H1 (cell line): ENCODE data around the gene ITGA11. TPM values are rescaled to one million over a fixed set of nuclear protein-coding genes. Genes with fewer than 3 reads are reported as not detected.

Experiments used
- CTCF ChIA-PET: fragments of 300-600 bp; sonication (Branson Sonifier 250); formaldehyde crosslinking; loops from one replicate; lab custom pipeline; 2021; ENCODE audit not compliant: partially characterized antibody; lab: Charles Lee
- POLR2A ChIA-PET: fragments of 300-600 bp; sonication (Branson Sonifier 250); formaldehyde crosslinking; loops from one replicate; lab custom pipeline; 2021; ENCODE audit warnings: inconsistent platforms; ENCODE audit not compliant: partially characterized antibody; lab: Charles Lee
- DNase-seq, 2 experiments: peaks; one replicate each; pipeline versions ENCODE4 v3.0.0 to v3.0.0-alpha.2; 2010 to 2022; ENCODE audit warnings: low spot score in 2 of 2, low read depth in 1 of 2, mixed read lengths in 1 of 2
- FAIRE-seq: peaks from 2 replicates; lab custom pipeline; 2011; peaks lifted over from hg19 to GRCh38; lab: Jason Lieb, UNC
- H2AFZ ChIP-seq: 2 replicates; pipeline ENCODE4 v1.8.1; 2012; ENCODE audit warnings: low read length, inconsistent platforms
- H2AK5ac ChIP-seq: 2 replicates; pipeline ENCODE4 v1.6.1; 2013; ENCODE audit warnings: low read depth, low read length
- H2BK120ac ChIP-seq: replicated peaks from 2 replicates; pipeline ENCODE3; 2013; ENCODE audit warnings: low read depth, low read length, inconsistent platforms
- H2BK12ac ChIP-seq: 2 replicates; pipeline ENCODE4 v1.6.1; 2013; ENCODE audit warnings: low read depth, low read length
- H2BK15ac ChIP-seq: 2 replicates; pipeline ENCODE4 v1.6.1; 2013; ENCODE audit warnings: low read length
- H2BK20ac ChIP-seq: 2 replicates; pipeline ENCODE4 v1.6.1; 2013; ENCODE audit warnings: low read length
- H2BK5ac ChIP-seq: 2 replicates; pipeline ENCODE4 v1.6.1; 2013; ENCODE audit warnings: low read depth, low read length
- H3K14ac ChIP-seq: 2 replicates; pipeline ENCODE4 v1.6.1; 2013; ENCODE audit warnings: inconsistent platforms; ENCODE audit not compliant: insufficient read length
- H3K18ac ChIP-seq: 2 replicates; pipeline ENCODE4 v1.6.1; 2013; ENCODE audit warnings: low read length; ENCODE audit errors: extremely low read depth
- H3K23ac ChIP-seq: 2 replicates; pipeline ENCODE4 v1.6.1; 2013; ENCODE audit warnings: inconsistent platforms; ENCODE audit not compliant: insufficient read length
- H3K23me2 ChIP-seq: 2 replicates; pipeline ENCODE4 v1.6.1; 2013; ENCODE audit warnings: low read depth, low read length
- H3K27ac ChIP-seq: 2 replicates; pipeline ENCODE4 v1.6.1; 2011; ENCODE audit warnings: low read depth, low read length, inconsistent platforms
- H3K27me3 ChIP-seq, 4 experiments: replicated peaks in 1 of 4; 1 replicate in 1 of 4; 2 replicates in 3 of 4; pipeline versions ENCODE4 v1.6.1 to v1.8.1; 2011 to 2013; ENCODE audit warnings: low read length in 3 of 4, mild to moderate bottlenecking in 3 of 4, inconsistent platforms in 2 of 4, mixed read lengths in 2 of 4, moderate library complexity in 1 of 4; ENCODE audit not compliant: control insufficient read depth in 3 of 4, insufficient read depth in 3 of 4; ENCODE audit errors: extremely low read depth in 1 of 4
- H3K36me3 ChIP-seq, 4 experiments: 2 replicates each; pipeline versions ENCODE4 v1.6.1 to v1.8.1; 2011 to 2013; ENCODE audit warnings: mild to moderate bottlenecking in 4 of 4, low read length in 3 of 4, moderate library complexity in 2 of 4, control low read depth in 1 of 4, inconsistent platforms in 1 of 4; ENCODE audit not compliant: insufficient read depth in 4 of 4, control insufficient read depth in 2 of 4
- H3K4ac ChIP-seq: replicated peaks from 2 replicates; pipeline ENCODE3; 2013; ENCODE audit warnings: low read length, low read depth, mixed read lengths, inconsistent platforms; ENCODE audit not compliant: insufficient read length
- H3K4me1 ChIP-seq, 4 experiments: replicated peaks in 1 of 4; 1 replicate in 1 of 4; 2 replicates in 3 of 4; pipeline versions ENCODE4 v1.6.1 to v1.8.1; 2011 to 2013; ENCODE audit warnings: low read length in 3 of 4, inconsistent platforms in 2 of 4, mixed read lengths in 1 of 4; ENCODE audit not compliant: insufficient read depth in 4 of 4, control insufficient read depth in 3 of 4
- H3K4me2 ChIP-seq, 2 experiments: 2 replicates each; pipeline versions ENCODE4 v1.6.1 to v1.8.1; 2011 to 2013; ENCODE audit warnings: low read depth in 2 of 2, low read length in 2 of 2, control low read depth in 1 of 2, inconsistent platforms in 1 of 2, mild to moderate bottlenecking in 1 of 2; ENCODE audit not compliant: insufficient read depth in 1 of 2
- H3K4me3 ChIP-seq, 4 experiments: fragments of 200-600, 300-600 bp in 1 of 4; sonication (generic), shearing (Covaris generic), sonication (Bioruptor Twin) in 1 of 4; 2 replicates each; pipeline versions ENCODE4 v1.5.1 to v1.8.1; 2011 to 2016; ENCODE audit warnings: low read length in 4 of 4, low read depth in 3 of 4, control low read depth in 2 of 4, inconsistent platforms in 2 of 4, mild to moderate bottlenecking in 2 of 4, mixed read lengths in 1 of 4, moderate library complexity in 1 of 4; ENCODE audit not compliant: insufficient read depth in 2 of 4; ENCODE audit errors: extremely low read depth in 1 of 4
- H3K56ac ChIP-seq: replicated peaks from 2 replicates; pipeline ENCODE3; 2013; ENCODE audit warnings: low read depth, mild to moderate bottlenecking, mixed read lengths, low read length, inconsistent platforms; ENCODE audit not compliant: insufficient read length
- H3K79me1 ChIP-seq: 2 replicates; pipeline ENCODE4 v1.6.1; 2013; ENCODE audit warnings: low read depth, low read length, control low read depth
- H3K79me2 ChIP-seq, 2 experiments: 2 replicates each; pipeline versions ENCODE4 v1.6.1 to v1.8.1; 2012 to 2013; ENCODE audit warnings: low read length in 2 of 2, mild to moderate bottlenecking in 2 of 2, inconsistent platforms in 1 of 2; ENCODE audit not compliant: insufficient read depth in 2 of 2, control insufficient read depth in 1 of 2
- H3K9ac ChIP-seq, 4 experiments: replicated peaks in 1 of 4; 1 replicate in 1 of 4; 2 replicates in 3 of 4; pipeline versions ENCODE4 v1.6.1 to v1.8.1; 2011 to 2013; ENCODE audit warnings: low read depth in 3 of 4, low read length in 3 of 4, control low read depth in 2 of 4, mild to moderate bottlenecking in 2 of 4, moderate library complexity in 2 of 4, inconsistent platforms in 1 of 4; ENCODE audit errors: extremely low read depth in 1 of 4
- H3K9me3 ChIP-seq, 2 experiments: 2 replicates each; pipeline versions ENCODE4 v1.6.1 to v1.8.1; 2012 to 2013; ENCODE audit warnings: mild to moderate bottlenecking in 2 of 2, moderate library complexity in 2 of 2, control low read depth in 1 of 2, inconsistent platforms in 1 of 2, low read depth in 1 of 2, low read length in 1 of 2, mixed read lengths in 1 of 2; ENCODE audit not compliant: insufficient read depth in 2 of 2
- H4K20me1 ChIP-seq, 2 experiments: replicated peaks in 1 of 2; 2 replicates each; pipeline versions ENCODE3 to v1.8.1; 2011 to 2013; ENCODE audit warnings: inconsistent platforms in 2 of 2, low read length in 2 of 2, mild to moderate bottlenecking in 1 of 2; ENCODE audit not compliant: insufficient read depth in 2 of 2, control insufficient read depth in 1 of 2
- H4K5ac ChIP-seq: 2 replicates; pipeline ENCODE4 v1.6.1; 2013; ENCODE audit warnings: low read length, low read depth, mixed read lengths, inconsistent platforms; ENCODE audit not compliant: insufficient read length
- H4K8ac ChIP-seq: 2 replicates; pipeline ENCODE4 v1.8.0; 2013; ENCODE audit warnings: mild to moderate bottlenecking, moderate library complexity, low read length, inconsistent platforms; ENCODE audit not compliant: insufficient read depth; ENCODE audit errors: extremely low read depth
- H4K91ac ChIP-seq: replicated peaks from 2 replicates; pipeline ENCODE3; 2013; ENCODE audit warnings: low read length, mixed read lengths, inconsistent platforms; ENCODE audit not compliant: insufficient read length
- BCL11A ChIP-seq, 2 experiments: IDR thresholded peaks; one replicate each; pipeline ENCODE4 v1.6.1; 2011; ENCODE audit warnings: low read depth in 2 of 2, low read length in 2 of 2, mild to moderate bottlenecking in 2 of 2
- E2F6 ChIP-seq: IDR thresholded peaks from 2 replicates; pipeline ENCODE4 v1.6.1; 2012; ENCODE audit warnings: inconsistent platforms
- EZH2 ChIP-seq: fragments of 200-600 bp; sonication (generic); IDR thresholded peaks from 2 replicates; pipeline ENCODE4 v1.7.1; 2012; ENCODE audit warnings: low read depth, mild to moderate bottlenecking, moderate library complexity, low read length, inconsistent platforms; ENCODE audit not compliant: severe bottlenecking
- KDM4A ChIP-seq: IDR thresholded peaks from one replicate; pipeline ENCODE4 v1.7.1; 2012; ENCODE audit warnings: low read depth, mild to moderate bottlenecking, moderate library complexity, low read length, inconsistent platforms; ENCODE audit not compliant: severe bottlenecking
- MAX ChIP-seq: IDR thresholded peaks from 2 replicates; pipeline ENCODE4 v1.6.1; 2012; ENCODE audit warnings: inconsistent platforms
- NANOG ChIP-seq: IDR thresholded peaks from 2 replicates; pipeline ENCODE4 v1.6.1; 2011; ENCODE audit warnings: low read length, low read depth, mild to moderate bottlenecking, inconsistent platforms; ENCODE audit not compliant: insufficient read depth, poor library complexity, severe bottlenecking
- PHF8 ChIP-seq: fragments of 200-600 bp; sonication (generic); conservative IDR thresholded peaks from 2 replicates; pipeline ENCODE4 v1.7.1; 2012; ENCODE audit warnings: low read depth, mild to moderate bottlenecking, inconsistent platforms, low read length, moderate library complexity
- SIX5 ChIP-seq: IDR thresholded peaks from 2 replicates; pipeline ENCODE4 v1.6.1; 2011; ENCODE audit warnings: mild to moderate bottlenecking, low read depth, low read length
- SRF ChIP-seq: IDR thresholded peaks from 2 replicates; pipeline ENCODE4 v1.6.1; 2011; ENCODE audit warnings: mild to moderate bottlenecking, low read depth, low read length, moderate library complexity
- TCF12 ChIP-seq: IDR thresholded peaks from 2 replicates; pipeline ENCODE4 v1.6.1; 2011; ENCODE audit warnings: low read depth, mild to moderate bottlenecking, low read length
- USF2 ChIP-seq: IDR thresholded peaks from 2 replicates; pipeline ENCODE4 v1.6.1; 2011; ENCODE audit warnings: low read length, improper control_type of control experiment
- WGBS, 2 experiments: shearing (Covaris generic) in 1 of 2; methylation state at CpG; one replicate each; pipeline versions ENCODE4 v1.1.6 to v1.1.7; 2013 to 2015; ENCODE audit warnings: low lambda C conversion rate in 2 of 2, mixed read lengths in 2 of 2, inconsistent platforms in 1 of 2, low coverage in 1 of 2, missing lambda C conversion rate in 1 of 2; ENCODE audit not compliant: insufficient replicate concordance in 2 of 2, insufficient coverage in 1 of 2, insufficient read length in 1 of 2; ENCODE audit errors: extremely low coverage in 1 of 2, missing lambda C conversion rate in 1 of 2; 5-methylcytosine and 5-hydroxymethylcytosine counted together
- polyA plus RNA-seq, 7 experiments: library from polyadenylated mRNA; depleted of rRNA in 3 of 7; stranded (reverse) in 5 of 7; unstranded in 2 of 7; fragments of >200 nt in 5 of 7; fragments of 200-250 nt in 2 of 7; gene quantifications; 1 replicate in 5 of 7; 2 replicates in 1 of 7; 4 replicates in 1 of 7; pipeline versions ENCODE4 v1.2.1 to v1.2.3, GENCODE V29; 2011 to 2013; ENCODE audit warnings: missing spikeins in 2 of 7, mixed read lengths in 2 of 7
- total RNA-seq: library from RNA; stranded (reverse); fragmentation: NEBNext Ultra II Directional; extraction: Animal tissue kit (Norgen Biotek cat#: 25700); gene quantifications from 2 replicates; pipeline ENCODE4 v1.2.1, GENCODE V29; 2021

The ITGA11 gene
- total and polyA plus RNA-seq, 2 of the 8 experiments (the other 6 are each of a cell fraction or from before 2014, with no cell fraction given), result 0.05 to 0.06 TPM

GRCh38 chr15:68371851-68372250 is 60.1 kb downstream of the ITGA11 start:
- Histone ChIP-seq H4K8ac (no peak overlapping the region), H2BK20ac (peak overlapping the region; percentile 72; the same call in 1 of the 2 replicates), H2BK120ac (no peak overlapping the region), H4K5ac (no peak overlapping the region), H3K14ac (no peak overlapping the region), H4K91ac (no peak overlapping the region), H2BK15ac (no peak overlapping the region), H3K4me3 (no peak overlapping the region), H2BK5ac (no peak overlapping the region), H3K4ac (no peak overlapping the region), H2BK12ac (no peak overlapping the region), H3K56ac (no peak overlapping the region), H3K4me1 (no peaks in the 10 kb centered on the region), H3K23ac (no peak overlapping the region), H3K79me1 (no peaks in the 10 kb centered on the region), H2AK5ac (no peak overlapping the region), H3K36me3 (no peaks in the 10 kb centered on the region), H3K27me3 (no peaks in the 10 kb centered on the region), H3K4me2 (no peak overlapping the region), H3K9ac (no peak overlapping the region), H2AFZ (0 out of 2 replicates have a peak overlapping the region, but pooled peaks have one; percentile 91), H3K18ac (no peak overlapping the region; the same call in 1 of the 2 replicates), H4K20me1 (no peaks in the 10 kb centered on the region), H3K23me2 (no peaks in the 10 kb centered on the region), H3K79me2 (no peaks in the 10 kb centered on the region), H3K9me3 (no peaks in the 10 kb centered on the region), H3K27ac (no peak overlapping the region)
- DNase-seq (no peak), FAIRE-seq (no peak)
- WGBS, 2 experiments, result 89% methylated on average over 4 of the region's 4 CpGs; no CpG with 5 or more reads in 1 of the 2 experiments
- CTCF ChIA-PET, result interaction anchor here (1.2 to 5.7 kb wide), 4 partner anchors 38 to 179 kb away, joined by 3 to 44 read pairs (median 6); no protein-coding TSS in a partner anchor
- POLR2A ChIA-PET, result interaction anchor here (1.4 kb wide), 1 partner anchor 94 kb away, joined by 3 read pairs; no protein-coding TSS in a partner anchor
- TF ChIP-seq E2F6 (no peak), PHF8 (no peak), KDM4A (no peak), TCF12 (no peak), BCL11A (IDR thresholded peaks at IDR 0.05; ENCODE audit: low read depth in 2 of 2, low read length in 2 of 2) (no peak), MAX (no peak), NANOG (no peak), EZH2 (no peak), SIX5 (no peak), USF2 (no peak), SRF (no peak)
